ENCODE measurements around the gene SLC9A3.
"Not testable (repeated sequence)": the region's sequence is repeated elsewhere in the genome, so short reads cannot be mapped to it uniquely, and the experiment has no call there.

Gene SLC9A3

DNA sequence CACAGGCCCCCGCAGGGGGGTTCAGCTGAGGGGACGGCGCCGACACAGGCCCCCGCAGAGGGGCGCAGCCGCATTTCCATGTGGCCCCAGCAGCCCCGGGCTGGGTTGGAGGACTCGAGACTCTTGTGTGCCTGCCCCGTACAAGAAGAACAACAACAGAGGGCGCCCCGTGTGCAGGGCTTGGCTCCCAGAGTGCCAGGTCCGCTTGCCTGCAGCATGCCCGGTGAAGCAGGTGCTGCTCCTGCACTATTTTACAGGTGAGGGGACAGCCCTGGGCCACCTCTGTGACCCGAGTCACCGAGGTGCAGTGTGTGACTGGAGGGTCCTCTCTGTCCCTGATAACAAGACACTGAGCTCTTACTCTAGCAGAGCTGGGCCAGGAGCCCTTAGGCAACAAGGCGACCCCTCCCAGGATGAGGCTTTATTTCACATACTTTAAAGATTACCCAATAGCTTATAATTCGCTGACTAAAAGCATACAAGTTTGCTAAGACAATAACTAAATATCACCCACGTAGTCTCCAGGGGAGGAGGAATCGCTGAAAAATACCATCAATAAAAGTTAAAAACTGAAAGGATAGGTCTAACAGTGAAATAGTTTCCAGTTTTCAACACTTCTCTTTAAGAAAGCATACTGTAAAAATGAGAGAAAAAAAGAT is 41.7 kb upstream of the SLC9A3 start:
- TF ChIP-seq, protein P1, sequence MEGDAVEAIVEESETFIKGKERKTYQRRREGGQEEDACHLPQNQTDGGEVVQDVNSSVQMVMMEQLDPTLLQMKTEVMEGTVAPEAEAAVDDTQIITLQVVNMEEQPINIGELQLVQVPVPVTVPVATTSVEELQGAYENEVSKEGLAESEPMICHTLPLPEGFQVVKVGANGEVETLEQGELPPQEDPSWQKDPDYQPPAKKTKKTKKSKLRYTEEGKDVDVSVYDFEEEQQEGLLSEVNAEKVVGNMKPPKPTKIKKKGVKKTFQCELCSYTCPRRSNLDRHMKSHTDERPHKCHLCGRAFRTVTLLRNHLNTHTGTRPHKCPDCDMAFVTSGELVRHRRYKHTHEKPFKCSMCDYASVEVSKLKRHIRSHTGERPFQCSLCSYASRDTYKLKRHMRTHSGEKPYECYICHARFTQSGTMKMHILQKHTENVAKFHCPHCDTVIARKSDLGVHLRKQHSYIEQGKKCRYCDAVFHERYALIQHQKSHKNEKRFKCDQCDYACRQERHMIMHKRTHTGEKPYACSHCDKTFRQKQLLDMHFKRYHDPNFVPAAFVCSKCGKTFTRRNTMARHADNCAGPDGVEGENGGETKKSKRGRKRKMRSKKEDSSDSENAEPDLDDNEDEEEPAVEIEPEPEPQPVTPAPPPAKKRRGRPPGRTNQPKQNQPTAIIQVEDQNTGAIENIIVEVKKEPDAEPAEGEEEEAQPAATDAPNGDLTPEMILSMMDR (IDR thresholded peaks at IDR 0.05; ENCODE audit: low read depth, low read length), result no peak
- H3K4me3 ChIP-seq (ENCODE audit: low read depth, low read length), result no peak overlapping the region

DNA sequence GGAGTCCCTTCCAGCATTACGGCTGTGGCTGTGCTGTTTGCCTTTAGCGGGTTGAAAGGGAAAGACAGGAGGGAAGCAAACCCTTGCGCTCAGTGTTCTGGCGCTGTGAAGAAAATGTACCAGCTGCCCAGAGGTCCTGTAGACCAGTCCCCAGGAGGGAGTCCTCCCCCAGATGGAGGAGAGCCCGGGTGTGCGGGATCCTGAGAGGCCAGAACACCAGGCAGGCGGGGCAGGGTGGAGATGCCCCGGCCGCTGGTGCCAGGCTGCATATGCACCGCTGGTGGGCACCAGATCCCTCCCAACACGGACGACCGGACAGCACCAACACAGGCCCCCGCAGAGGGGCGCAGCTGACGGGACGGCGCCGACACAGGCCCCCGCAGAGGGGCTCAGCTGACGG is 37.2 kb upstream of the SLC9A3 start:
- TF ChIP-seq, protein P1 (IDR thresholded peaks at IDR 0.05; ENCODE audit: low read depth, low read length), result no peak
- no peak overlapping the region for H3K4me3 ChIP-seq (ENCODE audit: low read depth, low read length)

DNA sequence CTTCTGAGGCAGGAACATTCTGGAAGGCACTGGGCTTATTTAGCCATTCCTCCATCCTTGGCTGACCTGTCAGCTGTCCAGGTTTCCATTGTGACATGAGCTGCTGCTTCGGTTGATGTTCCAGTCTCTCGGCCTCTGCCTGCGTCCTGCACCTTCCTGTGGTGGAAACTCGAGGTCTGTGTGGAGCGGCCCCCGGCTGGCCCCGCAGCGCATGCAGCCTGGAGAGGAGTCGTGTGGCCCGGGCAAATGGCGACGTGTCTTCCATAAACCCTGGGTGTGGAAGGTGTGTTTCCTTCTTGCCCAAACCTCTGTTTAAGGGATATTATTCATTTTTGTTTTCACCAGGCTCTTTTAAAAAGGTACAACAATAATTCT is 36.5 kb upstream of the SLC9A3 start:
- TF ChIP-seq, protein P1 (IDR thresholded peaks at IDR 0.05; ENCODE audit: low read depth, low read length), result no peak
- no peak overlapping the region for H3K4me3 ChIP-seq (ENCODE audit: low read depth, low read length)

DNA sequence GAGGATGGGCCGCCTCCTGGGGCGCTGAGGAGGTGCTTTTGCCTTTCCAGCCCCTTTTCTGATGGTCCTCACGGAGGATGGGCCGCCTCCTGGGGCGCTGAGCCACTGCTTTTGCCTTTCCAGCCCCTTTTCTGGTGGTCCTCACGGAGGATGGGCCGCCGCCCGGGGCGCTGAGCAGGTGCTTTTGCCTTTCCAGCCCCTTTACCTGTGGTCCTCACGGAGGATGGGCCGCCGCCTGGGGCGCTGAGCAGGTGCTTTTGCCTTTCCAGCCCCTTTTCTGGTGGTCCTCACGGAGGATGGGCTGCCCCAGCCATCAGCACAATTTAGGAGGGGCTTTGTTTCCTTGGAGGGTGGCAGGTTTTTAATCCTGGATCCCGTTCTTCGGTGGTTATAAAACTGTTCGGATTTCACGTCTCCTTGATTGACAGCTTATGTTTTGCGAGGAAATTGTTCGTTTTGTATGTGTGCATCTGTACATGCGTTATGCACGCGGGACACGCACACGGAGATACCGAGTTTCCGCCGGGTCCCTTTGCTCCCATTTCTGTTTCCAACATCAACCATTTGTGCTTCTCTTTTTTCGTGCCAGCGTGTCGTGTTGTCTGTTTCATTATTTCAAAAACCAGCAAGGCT is 34.7 kb upstream of the SLC9A3 start:
- no peak overlapping the region for H3K4me3 ChIP-seq (ENCODE audit: low read depth, low read length)
- TF ChIP-seq, protein P1 (IDR thresholded peaks at IDR 0.05; ENCODE audit: low read depth, low read length), result no peak

DNA sequence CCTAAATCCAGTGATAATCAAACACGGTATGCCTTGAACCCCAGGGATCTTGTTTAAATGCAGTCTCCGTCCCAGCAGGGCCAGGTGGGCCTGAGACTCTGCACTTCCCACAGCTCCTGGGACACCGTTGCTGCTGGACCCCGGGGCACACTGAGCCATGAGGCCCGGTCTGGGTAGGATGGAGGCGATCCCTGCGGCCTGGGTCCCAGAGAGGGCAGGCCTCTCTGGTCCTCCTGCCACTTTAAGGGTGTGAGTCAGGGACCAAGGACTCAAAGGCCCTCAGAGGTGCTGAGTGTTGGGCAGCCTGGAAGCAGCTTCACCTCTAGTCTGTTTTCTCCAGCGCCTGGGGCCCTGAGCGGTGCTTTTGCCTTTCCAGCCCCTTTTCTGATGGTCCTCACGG is 34.1 kb upstream of the SLC9A3 start:
- no peak overlapping the region for H3K4me3 ChIP-seq (ENCODE audit: low read depth, low read length)
- TF ChIP-seq, protein P1 (IDR thresholded peaks at IDR 0.05; ENCODE audit: low read depth, low read length), result no peak

DNA sequence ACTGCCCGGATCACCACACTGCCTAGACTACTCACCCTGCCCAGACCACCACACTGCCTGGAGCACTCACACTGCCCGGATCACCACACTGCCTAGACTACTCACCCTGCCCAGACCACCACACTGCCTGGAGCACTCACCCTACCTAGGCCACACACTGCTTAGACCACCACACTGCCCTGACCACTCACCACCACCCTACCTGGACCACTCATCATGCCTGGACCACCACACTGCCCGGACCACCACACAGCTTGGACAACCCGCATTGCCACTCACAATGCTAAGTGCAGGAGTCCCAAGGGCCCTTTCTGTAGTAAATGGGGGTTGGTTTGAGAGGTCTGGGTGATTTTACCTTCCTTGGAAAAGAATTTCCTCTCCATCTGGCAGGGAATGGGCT is 33.7 kb upstream of the SLC9A3 start:
- H3K4me3 ChIP-seq (ENCODE audit: low read depth, low read length), result not testable (repeated sequence)

DNA sequence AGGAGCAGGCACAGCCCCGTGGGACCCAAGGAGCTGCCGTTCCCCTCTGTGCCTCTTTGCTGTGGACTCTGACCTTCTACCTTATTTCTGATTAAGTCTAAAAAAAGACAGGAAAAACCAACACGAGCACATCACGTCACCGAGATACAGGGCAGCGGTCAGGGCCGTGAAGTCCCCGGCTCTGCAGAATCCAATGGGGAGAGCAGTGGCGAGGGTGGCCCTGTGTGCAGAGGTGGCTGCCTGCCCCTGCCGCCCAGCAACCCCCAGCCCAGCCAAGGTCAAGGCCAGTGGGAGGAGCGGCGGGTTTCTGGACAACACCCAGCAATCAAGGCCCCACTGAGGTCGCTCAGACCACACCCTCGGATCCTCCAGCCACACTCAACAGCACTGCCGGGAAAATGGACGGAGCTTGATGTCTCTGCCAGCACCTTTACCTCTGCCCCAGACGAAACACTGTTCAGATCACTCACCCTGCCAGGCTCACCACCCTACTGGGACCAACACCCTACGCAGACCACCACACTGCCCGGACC is 32.7 kb upstream of the SLC9A3 start:
- TF ChIP-seq, protein P1 (IDR thresholded peaks at IDR 0.05; ENCODE audit: low read depth, low read length), result no peak
- H3K4me3 ChIP-seq (ENCODE audit: low read depth, low read length), result no peak overlapping the region

Measured in WI38 (cell line).